CD4-positive, alpha-beta T cell treated with Interleukin-6 at 100 ng/mL for 8 hours (primary cell): ENCODE results near the gene MCM6.

Source experiments
- DNase-seq: peaks from one replicate; pipeline ENCODE4 v3.0.0-alpha.2; 2020; ENCODE audit warnings: mixed read lengths, low spot score

Gene MCM6

DNA sequence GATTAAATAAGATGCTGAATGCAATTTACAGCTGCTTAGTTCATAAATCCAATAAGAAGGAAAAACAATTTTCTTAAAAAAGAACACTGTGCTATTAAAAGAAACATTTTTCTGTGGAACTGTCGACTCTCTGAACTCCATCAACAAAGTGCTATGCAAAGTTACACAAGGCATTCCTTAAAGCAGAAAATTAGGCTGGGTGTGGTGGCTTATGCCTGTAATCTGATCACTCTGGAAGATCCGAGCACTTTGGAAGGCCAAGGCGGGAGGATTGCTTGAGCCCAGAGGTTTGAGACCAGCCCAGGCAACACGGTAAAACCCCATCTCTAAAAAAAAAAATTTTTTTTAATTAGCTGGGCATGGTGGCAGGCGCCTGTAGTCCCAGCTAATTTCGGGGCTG is 13.0 kb downstream of the MCM6 start:
- no peak for DNase-seq

DNA sequence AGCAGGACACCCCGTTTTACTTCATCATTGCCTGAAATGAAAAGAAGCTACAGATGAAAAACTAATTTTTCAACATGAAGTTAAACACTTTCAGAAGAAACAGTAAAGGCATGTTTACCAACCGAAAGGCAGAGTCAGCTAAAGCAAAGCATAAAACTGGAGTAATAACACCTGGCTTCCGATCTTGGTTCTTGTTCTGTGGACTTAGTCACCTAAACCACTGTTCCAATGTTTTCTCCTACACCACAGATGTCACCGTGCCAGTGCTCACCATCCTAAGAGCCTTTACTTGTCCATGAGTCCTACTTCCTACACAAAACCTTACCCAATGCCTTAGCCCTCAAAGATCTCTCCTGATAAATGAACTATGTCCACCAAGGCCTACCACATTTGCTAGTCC is 13.5 kb downstream of the MCM6 start:
- DNase-seq, result no peak

DNA sequence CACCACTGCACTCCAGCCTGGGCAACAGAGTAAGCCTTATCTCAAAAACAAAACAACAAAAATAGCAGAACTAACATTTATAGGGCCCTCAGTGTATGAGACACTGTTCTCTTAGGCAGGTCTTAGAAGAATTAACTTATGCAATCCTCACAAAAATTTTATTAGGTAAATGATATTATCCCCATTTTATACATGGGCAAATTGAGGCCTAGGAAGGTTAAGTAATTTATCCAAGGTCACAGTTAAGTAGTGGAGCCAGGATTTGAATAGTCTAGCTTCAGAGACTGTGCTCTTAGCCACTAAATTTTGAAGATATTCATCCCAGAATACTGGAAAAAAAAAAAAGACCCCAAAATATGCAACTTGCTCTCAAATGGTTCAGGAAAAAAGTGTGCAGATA is 22.8 kb downstream of the MCM6 start:
- no peak for DNase-seq

DNA sequence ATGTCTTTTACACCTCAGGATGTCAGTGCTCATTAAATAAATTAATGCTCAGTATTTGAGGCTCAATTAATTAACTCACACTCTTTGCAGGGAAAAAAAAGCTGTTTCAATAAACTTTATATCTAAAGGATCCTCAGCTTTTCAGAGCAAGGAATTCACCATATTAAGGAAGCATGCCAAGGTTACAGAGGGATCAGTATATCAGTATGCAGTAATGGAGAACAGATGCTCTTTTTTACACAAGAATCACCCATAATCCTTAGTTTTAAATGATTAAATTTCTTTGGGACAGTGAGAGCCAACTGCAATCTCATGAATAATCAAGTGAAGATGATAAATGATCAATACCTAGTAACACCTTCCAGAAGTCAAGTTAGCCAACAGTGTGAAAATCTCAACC is 24.4 kb downstream of the MCM6 start:
- no peak for DNase-seq

DNA sequence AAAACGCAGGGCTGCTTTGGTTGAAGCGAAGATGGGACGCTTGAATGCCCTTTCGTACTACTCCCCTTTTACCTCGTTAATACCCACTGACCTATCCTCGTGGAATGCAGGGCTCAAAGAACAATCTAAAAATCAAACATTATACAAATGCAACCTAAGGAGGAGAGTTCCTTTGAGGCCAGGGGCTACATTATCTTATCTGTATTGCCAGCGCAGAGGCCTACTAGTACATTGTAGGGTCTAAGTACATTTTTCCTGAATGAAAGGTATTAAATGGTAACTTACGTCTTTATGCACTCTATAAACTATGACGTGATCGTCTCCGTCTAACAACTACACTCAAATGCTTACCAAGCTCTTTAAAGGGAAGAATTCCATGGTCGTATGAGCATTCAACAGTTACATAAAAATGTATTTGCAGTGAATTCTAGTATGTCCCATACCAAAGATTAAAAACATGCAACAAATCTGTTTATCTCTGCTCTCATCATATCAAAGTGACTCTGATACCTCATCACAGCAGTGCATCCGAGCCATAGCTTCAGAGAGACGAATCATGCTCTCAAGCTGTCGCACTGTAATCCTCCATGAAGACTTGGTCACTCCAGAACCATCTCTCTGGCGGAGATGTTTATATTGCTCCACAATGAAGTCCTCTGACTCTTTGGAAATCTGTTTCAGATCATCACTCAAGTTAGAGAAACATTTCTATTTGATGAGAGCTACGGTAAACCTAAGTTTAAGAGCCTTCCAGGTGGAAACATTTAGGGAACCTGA is 25.2 kb downstream of the MCM6 start:
- no peak for DNase-seq

DNA sequence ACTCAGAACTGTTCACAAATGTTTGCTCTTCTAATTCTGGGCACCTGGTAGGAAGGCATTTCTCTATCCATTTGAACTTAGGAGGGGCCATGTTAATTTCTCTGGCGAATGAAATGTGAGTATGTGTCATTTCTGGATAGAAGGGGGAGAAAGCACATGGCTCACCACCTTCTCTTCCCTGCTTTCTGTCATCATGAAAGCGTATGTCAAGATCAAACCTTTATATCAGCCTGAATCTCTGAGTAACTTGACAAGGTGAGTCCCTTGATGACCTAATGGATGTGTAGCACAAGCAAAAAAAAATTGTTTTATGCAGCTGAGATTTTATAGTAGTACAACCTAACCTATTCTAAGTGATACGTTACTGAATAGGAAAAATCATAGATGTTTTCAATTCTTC is 27.2 kb downstream of the MCM6 start:
- no peak for DNase-seq

DNA sequence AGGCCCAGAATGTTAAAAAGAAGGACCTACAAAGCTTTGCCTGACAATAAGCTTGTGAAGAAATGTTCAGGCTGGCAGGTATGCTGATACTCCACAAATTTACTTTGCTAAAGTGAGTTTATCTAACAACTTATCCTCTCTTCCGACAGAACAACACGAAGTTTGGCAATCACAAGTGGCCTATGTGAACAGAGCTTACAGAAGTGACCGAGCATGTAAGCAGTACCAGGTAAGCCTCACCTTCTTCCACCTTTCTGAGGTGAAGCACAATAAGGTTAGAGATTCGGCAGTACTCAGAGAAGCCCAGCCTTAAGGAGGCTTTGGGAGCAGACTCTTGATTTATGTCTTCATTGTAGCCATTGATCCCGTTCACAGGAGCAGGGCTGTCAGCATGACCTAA is 30.2 kb downstream of the MCM6 start:
- no peak for DNase-seq

DNA sequence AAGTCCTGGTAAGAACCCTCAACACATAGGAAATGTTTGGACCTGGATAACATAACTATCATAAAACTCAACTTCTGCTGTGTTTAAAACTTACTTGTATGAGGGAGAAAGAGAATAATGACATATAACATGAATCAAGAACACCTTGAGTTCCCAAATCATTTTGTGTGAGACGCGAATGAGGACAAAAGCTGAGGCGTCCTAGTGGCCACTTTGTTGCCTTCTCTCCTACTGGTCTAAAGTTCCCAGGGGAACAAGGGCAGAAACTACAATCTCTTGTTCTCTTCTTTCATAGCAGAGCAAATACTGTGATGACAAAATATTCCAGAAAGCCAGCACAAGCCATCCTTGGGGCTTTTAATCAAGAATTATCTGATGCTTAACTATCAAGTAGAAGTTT is 31.0 kb downstream of the MCM6 start:
- no peak for DNase-seq

DNA sequence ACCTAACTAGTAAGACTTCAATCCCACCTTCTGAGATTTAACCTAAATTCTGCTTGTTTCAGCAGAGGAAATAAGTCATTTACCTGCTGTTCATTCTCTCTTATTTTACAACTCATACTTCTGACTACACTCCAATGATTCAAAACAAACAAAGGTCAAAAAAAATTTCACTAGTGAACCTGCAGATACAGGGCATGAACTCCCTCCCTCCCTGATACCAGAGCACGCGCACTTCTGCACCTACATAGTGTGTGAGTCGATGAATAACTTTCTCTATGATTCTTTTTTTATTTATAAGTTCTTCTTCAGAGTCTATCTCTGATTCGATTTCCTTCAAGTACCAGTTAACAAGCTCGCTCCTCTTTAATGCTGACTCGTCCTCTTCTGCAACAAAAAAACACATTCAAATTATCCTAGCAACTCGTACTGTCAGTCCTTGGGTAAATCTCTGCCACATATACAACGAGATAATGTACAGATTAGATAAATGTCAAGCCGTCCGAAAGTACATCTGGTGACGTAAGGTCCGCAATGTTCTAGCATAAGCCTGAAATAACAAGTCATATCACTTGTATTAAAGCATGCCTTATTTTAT is 31.8 kb downstream of the MCM6 start:
- no peak for DNase-seq

DNA sequence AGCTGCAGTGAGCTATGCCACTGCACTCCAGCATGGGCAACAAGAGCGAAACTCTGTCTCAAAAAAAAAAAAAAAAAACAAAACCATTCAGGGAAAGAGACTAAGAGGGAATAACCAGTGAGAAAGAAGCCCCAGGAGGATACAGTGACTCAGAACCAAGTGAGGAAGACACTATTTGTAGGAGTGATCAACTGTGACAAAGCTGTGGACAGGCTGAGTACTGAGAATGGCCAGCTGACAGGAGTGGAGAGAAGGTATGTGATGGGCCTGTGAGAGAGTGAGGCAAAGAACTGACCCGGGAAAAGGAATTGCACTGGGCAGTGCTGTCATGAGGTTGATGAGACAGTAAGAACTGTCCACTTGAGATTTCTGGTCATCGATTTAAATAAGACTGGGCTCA is 32.6 kb downstream of the MCM6 start:
- DNase-seq, result no peak

DNA sequence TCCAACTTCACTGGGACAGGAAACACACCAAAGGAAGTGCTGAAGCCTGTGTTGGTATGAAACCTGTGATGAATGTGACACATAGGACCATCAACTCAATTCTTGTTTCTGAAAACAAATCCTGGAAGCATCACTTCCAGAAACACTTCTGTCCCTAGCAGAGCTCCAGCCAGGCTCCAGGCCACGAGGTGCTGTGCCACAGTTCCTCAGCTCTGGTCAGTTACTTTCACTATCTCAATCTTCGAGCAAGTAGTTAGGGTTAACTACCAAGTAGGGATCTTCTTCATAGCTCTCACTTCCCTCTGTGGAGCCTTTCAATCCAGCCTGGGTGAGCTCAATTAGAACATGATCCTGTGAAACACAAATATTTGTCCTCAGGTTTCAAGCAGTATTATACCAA is 35.6 kb downstream of the MCM6 start:
- no peak for DNase-seq

DNA sequence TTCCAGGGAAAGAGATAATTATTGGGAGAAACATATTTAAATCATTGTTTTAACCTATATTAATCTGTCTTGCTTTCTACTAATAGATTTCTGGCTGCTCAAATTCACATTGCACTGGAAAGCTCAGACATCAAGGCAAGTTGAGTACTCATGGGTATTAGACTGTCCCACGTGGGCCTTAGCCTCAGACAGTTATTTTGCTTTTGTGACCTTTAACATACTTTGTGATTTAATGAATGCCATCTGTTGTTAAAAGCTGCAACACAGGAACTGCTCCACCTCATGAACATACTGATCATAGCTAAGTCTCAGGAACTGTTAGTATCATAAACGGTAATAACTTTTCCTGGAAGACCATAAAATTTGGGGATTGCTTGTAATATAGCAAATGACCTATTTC is 36.5 kb downstream of the MCM6 start:
- no peak for DNase-seq

DNA sequence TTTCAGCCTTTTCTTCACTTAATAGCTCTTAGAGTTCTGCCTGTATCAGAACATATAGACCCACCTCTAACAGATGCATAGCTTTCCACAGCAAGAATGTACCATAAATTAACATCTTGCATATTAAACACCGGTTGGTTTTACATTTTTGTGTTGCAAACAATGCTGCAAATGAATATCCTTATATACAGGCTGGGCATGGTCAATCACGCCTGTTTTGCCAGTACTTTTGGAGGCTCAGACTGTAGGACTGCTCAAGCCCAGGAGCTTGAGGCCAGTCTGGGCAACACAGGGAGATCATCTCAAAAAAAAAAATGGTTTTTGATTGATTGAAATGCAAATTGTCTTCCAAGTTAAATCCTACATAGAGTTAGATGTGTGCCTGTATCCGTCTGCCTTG is 37.7 kb downstream of the MCM6 start:
- DNase-seq, result no peak

DNA sequence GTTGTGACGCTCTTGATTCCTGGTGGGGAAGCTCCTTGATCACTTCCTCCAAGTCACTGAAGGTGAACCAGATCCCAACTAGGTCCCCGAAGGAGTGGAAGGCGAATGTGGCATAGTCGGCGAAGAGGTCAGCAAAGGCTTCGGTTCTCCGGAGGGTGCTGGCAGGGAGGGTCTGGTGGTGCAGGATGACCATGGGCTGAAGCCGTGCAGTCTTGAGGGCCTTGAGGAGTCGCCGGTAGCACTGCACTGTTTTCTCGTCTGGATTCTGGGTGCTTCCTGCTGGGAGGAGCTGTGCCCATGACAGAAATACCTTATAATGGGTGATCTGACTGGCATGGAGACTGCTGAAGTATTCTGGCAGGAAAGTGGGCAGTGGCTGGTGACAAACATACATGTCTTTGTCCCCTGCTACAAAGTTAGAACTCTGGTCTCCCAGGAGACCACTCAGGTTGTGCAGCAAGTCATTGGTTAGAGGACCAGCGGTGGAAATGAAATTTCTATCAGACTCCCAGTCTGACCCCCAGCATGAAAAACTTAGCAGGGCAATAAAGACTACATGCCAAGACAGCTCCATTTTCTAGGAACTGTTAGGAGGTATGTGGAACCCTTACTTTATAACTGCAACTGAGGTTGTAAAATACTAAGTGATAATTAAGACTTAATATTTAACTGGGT is 39.5 kb downstream of the MCM6 start, which contains the start of gene LCT:
Gene LCT (minus strand): TSS at position 589 of the 675 bp plus-strand sequence. CDS start 15 bp downstream, at position 574.
- DNase-seq, result no peak

DNA sequence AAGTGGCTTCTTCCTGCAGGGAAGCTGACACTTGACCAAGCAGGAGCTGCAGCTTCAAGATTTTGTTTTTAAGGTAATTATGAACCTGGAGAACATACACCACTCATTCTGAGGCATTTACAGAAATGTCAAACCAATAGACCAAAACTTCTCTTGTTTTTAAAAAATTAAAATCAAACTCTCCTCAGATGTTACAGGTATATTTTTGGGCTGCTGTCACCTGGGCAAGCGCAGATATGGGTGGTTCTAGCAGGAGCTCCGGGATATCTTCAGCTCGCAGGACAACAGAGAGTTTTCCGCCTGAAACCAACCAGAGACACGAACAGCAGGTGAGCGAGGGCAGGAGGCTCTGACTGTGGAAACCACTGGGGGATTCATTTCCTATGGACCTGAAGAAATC is 43.4 kb downstream of the MCM6 start:
- DNase-seq, result no peak

DNA sequence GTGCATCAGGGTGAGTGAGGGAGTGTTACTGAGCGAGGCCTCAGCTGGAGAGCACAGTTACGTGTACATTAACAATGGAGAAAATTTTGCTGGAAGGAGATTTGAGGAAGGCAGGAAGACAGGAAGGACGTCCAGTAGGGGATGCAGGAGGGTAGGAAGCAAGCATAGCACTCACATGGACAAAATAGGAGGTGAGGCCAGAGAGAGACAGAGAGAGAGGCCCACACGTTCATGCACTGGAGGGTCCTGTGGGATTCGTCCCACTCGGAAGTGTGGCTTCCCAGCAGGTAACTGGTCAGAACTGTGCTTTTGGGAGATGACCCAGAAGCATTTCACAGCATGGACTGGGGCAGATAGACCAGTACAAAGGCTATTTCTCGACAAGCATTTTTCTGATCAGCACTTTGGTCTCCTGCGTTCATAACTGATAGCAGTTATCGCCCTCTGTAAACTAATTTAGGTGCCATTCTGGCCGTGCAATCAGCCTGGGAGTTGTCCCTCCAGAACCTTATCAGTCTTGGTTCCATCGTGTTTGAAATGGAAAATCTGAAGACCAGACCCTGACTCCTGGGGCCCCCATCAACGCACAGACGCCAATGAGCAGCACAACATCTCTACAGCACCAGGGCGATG is 44.9 kb downstream of the MCM6 start:
- no peak for DNase-seq

DNA sequence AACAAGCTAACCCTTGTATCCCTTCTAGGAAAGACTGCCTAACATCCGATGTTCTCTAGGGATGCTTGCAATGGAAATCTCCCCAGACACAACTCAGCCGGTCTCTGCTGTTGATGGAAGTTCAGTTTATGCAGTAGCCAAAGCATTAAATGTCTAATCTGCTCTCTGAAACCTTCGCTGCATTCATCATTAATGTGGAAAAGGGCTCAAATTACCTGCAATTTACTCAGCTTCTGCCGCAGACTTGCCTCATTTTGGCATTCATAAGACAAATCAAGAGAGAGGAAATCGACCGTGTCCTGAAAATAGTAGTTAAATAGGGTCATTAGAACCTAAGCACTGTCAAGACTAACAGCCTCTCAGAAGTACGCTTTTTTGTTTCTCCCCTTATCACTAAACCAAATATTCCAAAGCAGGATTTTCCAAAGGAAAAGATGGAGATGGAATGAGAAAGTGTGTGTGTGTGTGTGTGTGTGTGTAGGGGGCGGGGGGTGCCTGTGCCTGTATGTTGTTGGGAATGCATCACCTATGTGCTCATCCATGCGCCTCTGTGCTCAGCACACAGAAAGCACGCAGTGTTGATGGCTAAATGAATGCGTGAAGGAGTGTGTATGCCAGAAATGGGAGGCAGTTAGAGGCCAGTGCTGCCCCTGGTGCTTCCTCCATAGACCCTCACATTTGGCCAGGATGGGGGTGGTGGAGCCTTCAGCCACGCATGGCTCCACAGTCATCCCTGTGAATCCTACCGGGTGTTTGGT is 46.7 kb downstream of the MCM6 start:
- no peak for DNase-seq

DNA sequence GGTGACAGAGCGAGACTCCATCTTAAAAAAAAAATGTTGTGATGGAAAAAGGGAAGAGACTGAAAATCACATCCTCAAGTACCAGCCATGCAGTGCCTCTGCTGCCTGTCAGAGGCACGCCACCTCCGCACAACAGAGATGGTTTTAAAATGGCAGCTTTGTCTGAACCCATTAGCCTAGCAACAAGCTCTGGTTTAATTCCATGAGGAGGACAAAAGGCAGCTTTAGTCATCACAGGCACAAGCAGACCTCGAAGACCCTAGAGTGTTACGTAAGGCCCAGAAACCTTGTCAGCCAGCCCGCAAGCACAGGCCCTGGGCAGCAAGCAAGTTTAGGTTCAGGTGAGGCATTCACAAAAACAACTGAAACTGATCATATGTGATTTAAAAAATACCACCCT is 49.7 kb downstream of the MCM6 start:
- no peak for DNase-seq

DNA sequence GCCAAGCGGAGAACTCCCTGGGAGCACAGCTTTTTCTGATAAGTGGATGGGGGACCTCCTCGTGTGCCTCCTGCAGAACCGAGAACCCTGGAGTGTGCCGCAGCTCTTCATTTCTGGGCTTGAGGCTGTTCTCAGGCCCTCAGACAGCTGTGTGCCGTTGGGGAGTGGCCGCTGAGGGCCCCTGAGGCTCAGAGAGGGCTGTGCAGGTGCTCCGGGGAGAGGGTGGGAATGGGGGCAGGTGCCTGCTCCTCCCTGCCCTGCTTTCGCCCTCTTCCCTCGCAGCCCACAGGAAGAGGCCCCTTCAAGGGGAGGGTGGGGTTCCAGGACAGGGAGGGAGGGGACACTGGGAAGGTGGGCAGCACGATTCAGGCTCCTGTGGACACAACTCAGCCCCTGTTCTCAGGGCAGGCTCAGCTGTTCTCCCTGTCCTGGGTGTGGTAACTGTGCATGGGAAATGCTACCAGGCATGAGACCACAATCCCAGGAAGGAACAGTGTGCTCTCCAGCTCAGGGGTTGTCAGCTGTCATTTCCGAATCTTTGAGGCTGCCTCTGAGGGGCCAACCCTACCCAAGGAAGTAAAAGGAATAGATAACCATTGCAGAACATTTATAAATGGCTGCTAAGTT is 50.6 kb downstream of the MCM6 start:
- no peak for DNase-seq

DNA sequence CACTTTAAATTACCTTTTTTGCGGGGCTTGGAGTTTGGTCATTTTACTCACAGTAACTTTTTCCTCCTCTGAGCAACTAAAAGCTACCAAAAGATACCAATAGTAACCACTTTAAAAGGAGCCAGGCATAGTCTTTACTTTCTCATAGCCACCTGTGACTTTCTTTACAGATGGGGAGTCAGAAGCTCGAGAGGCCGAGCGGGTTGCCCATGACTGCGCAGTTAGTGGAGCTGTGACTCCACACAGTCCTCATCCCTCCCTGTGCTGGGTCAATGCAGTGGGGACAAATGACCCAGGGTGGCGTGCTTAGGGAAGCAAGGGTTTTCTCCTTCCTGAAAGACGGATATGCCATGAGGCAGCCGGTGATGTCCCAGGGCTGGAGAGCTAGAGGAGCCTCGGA is 51.1 kb downstream of the MCM6 start:
- no peak for DNase-seq

DNA sequence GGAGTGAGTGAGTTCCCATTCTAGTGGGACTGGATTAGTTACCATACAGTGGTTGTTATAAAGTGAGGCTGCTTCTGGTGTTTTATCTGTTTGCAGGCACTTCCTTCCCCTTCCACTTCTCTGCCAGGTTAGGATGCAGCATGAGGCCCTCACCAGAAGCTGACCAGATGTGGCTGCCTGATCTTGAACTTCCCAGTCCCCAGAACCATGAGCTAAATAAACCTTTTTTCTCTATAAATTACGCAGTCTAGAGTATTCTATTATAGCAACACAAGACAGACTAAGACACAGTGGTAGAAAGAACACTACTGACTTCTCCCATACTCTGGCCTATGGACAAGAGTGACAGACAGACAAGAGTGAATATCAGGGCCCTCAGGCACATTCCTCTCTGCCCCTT is 53.4 kb downstream of the MCM6 start:
- DNase-seq, result no peak

DNA sequence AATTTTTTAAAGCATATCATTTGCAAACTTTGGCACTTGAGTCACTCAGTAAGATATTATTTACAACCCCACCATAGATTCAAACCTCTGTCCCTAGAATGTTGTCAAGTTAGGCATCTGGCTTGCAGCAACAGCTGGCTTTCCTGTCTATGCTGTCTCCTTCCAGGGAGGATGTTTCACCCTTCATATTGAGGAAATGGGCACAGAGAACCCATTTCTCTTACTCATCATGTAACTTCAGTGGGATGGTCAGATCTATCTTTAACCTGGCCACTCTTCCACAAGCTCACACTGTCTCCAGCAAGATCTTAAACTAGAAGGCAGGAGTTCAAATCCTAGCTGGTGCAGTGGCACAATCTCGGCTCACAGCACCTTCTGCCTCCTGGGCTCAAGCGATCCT is 55.1 kb downstream of the MCM6 start:
- no peak for DNase-seq
